Uterus (tissue), 2 donors: ENCODE data around the gene PPP1R8.
"Not testable (repeated sequence)": the region's sequence is repeated elsewhere in the genome, so short reads cannot be mapped to it uniquely, and the experiment has no call there.

ENCODE experiments used
- POLR2A ChIP-seq, 2 donors: fragments of 450-650 bp; IDR thresholded peaks; one replicate each; pipeline ENCODE4 v1.6.1; 2016; ENCODE audit warnings: antibody characterized with exemption in 2 of 2, mild to moderate bottlenecking in 1 of 2, moderate library complexity in 1 of 2
- TF ChIP-seq, protein P1 (sequence below), 4 experiments: fragments of 200-600 bp in 2 of 4; fragments of 450-650 bp in 2 of 4; sonication (generic) in 2 of 4; IDR thresholded peaks; one replicate each; pipeline ENCODE4 v1.5.1; 2016 to 2019; ENCODE audit warnings: antibody characterized with exemption in 4 of 4, mild to moderate bottlenecking in 2 of 4, moderate library complexity in 1 of 4

DNA sequence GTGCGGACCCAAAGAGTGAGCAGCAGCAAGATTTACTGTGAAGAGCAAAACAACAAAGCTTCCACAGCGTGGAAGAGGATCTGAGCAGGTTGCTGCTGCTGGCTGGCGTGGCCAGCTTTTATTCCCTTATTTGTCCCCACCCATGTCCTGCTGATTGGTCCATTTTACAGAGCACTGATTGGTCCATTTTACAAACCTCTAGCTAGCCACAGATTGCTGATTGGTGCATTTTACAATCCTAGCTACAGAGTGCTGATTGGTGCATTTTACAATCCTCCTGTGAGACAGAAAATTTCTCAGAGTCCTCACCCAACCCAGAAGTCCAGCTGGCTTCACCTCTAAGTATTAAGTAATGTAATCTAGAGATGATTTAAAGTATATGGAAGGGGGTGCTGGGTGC is 40.3 kb upstream of the PPP1R8 start:
- TF ChIP-seq, protein P1, sequence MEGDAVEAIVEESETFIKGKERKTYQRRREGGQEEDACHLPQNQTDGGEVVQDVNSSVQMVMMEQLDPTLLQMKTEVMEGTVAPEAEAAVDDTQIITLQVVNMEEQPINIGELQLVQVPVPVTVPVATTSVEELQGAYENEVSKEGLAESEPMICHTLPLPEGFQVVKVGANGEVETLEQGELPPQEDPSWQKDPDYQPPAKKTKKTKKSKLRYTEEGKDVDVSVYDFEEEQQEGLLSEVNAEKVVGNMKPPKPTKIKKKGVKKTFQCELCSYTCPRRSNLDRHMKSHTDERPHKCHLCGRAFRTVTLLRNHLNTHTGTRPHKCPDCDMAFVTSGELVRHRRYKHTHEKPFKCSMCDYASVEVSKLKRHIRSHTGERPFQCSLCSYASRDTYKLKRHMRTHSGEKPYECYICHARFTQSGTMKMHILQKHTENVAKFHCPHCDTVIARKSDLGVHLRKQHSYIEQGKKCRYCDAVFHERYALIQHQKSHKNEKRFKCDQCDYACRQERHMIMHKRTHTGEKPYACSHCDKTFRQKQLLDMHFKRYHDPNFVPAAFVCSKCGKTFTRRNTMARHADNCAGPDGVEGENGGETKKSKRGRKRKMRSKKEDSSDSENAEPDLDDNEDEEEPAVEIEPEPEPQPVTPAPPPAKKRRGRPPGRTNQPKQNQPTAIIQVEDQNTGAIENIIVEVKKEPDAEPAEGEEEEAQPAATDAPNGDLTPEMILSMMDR (IDR thresholded peaks at IDR 0.05): not testable (repeated sequence)
- TF ChIP-seq POLR2A (IDR thresholded peaks at IDR 0.05): not testable (repeated sequence)
